B cell (primary cell): Measurements from ENCODE around the gene OIT3. TPM values are rescaled to one million over a fixed set of nuclear protein-coding genes. Genes with fewer than 3 reads are reported as not detected.

ENCODE experiments used
- ATAC-seq: fragments of 200-7000 bp; cut with Tn5 transposase; one replicate; pipeline ENCODE4 v1.10.0; 2021; ENCODE audit warnings: low read depth, mild to moderate bottlenecking, moderate number of reproducible peaks, moderate library complexity
- CTCF ChIA-PET: fragments of 350-600 bp; sonication (Branson Sonifier 250); formaldehyde crosslinking; loops from one replicate; lab custom pipeline; 2021; ENCODE audit warnings: antibody characterized with exemption, inconsistent platforms; lab: Charles Lee
- POLR2A ChIA-PET: fragments of 350-600 bp; sonication (Branson Sonifier 250); formaldehyde crosslinking; loops from one replicate; lab custom pipeline; 2021; ENCODE audit warnings: antibody characterized with exemption; lab: Charles Lee
- DNase-seq: peaks from one replicate; pipeline ENCODE4 v3.0.0; 2013
- H2AFZ ChIP-seq: 2 replicates; pipeline ENCODE4 v1.6.1; 2012; ENCODE audit warnings: mild to moderate bottlenecking, low read depth, low read length; ENCODE audit not compliant: insufficient read depth, poor library complexity, severe bottlenecking
- H3K27ac ChIP-seq, 2 donors: 1 replicate in 1 of 2; 2 replicates in 1 of 2; pipeline ENCODE4 v1.5.1; 2012 to 2013; ENCODE audit warnings: low read length in 2 of 2, mild to moderate bottlenecking in 2 of 2, moderate library complexity in 1 of 2
- H3K27me3 ChIP-seq, 4 experiments: fragments of 200-600 bp in 1 of 4; sonication (generic) in 1 of 4; replicated peaks in 1 of 4; 1 replicate in 2 of 4; 2 replicates in 2 of 4; pipeline versions ENCODE4 v1.6.1 to v1.7.0; 2013 to 2016; ENCODE audit warnings: low read length in 3 of 4, mild to moderate bottlenecking in 2 of 4, mixed read lengths in 1 of 4, moderate library complexity in 1 of 4; ENCODE audit not compliant: insufficient read depth in 4 of 4, control insufficient read depth in 3 of 4; ENCODE audit errors: control extremely low read depth in 1 of 4
- H3K36me3 ChIP-seq, 2 experiments: replicated peaks in 1 of 2; 1 replicate in 1 of 2; 2 replicates in 1 of 2; pipeline versions ENCODE4 v1.6.1 to v1.7.1; 2013; ENCODE audit warnings: low read length in 1 of 2; ENCODE audit not compliant: insufficient read depth in 2 of 2, control insufficient read depth in 1 of 2; ENCODE audit errors: control extremely low read depth in 1 of 2, extremely low read depth in 1 of 2
- H3K4me1 ChIP-seq, 2 donors: fragments of 200-600 bp in 1 of 2; sonication (generic) in 1 of 2; 1 replicate in 1 of 2; 2 replicates in 1 of 2; pipeline versions ENCODE4 v1.5.1 to v1.6.1; 2013 to 2017; ENCODE audit warnings: low read length in 2 of 2; ENCODE audit not compliant: control insufficient read depth in 2 of 2, insufficient read depth in 2 of 2
- H3K4me2 ChIP-seq: replicated peaks from 2 replicates; pipeline ENCODE3; 2012; ENCODE audit warnings: mild to moderate bottlenecking, low read depth, low read length; ENCODE audit not compliant: poor library complexity, severe bottlenecking
- H3K4me3 ChIP-seq, 5 experiments: fragments of 200-600 bp in 1 of 5; sonication (generic) in 1 of 5; 1 replicate in 3 of 5; 2 replicates in 2 of 5; pipeline versions ENCODE4 v1.5.1 to v1.7.0; 2011 to 2016; ENCODE audit warnings: low read length in 4 of 5, mild to moderate bottlenecking in 4 of 5, low read depth in 2 of 5, control low read depth in 1 of 5, moderate library complexity in 1 of 5; ENCODE audit not compliant: insufficient read depth in 1 of 5; ENCODE audit errors: control extremely low read depth in 1 of 5, extremely low read depth in 1 of 5
- H3K79me2 ChIP-seq: fragments of 200-600 bp; sonication (generic); one replicate; pipeline ENCODE4 v1.6.0; 2016; ENCODE audit warnings: low read length; ENCODE audit not compliant: control insufficient read depth, insufficient read depth
- H3K9ac ChIP-seq: fragments of 200-600 bp; sonication (generic); 2 replicates; pipeline ENCODE4 v1.6.1; 2017; ENCODE audit warnings: mild to moderate bottlenecking, low read length, moderate library complexity
- H3K9me3 ChIP-seq, 3 donors: one replicate each; pipeline versions ENCODE4 v1.6.1 to v1.7.1; 2013; ENCODE audit warnings: low read length in 2 of 3; ENCODE audit not compliant: control insufficient read depth in 2 of 3, insufficient read depth in 1 of 3; ENCODE audit errors: control extremely low read depth in 1 of 3
- H4K20me1 ChIP-seq: 2 replicates; pipeline ENCODE4 v1.6.0; 2012; ENCODE audit warnings: mild to moderate bottlenecking, low read length; ENCODE audit not compliant: insufficient read depth, control insufficient read depth, poor library complexity, severe bottlenecking
- H3K27ac Mint-ChIP-seq: one replicate; pipeline ENCODE4 v1.8.0; 2021; ENCODE audit warnings: mixed read lengths
- H3K27me3 Mint-ChIP-seq: one replicate; pipeline ENCODE4 v1.8.0; 2021; ENCODE audit warnings: mixed read lengths
- H3K4me1 Mint-ChIP-seq: one replicate; pipeline ENCODE4 v1.8.0; 2021; ENCODE audit warnings: mixed read lengths
- H3K4me3 Mint-ChIP-seq: one replicate; pipeline ENCODE4 v1.8.0; 2021; ENCODE audit warnings: mixed read lengths
- H3K9me3 Mint-ChIP-seq: one replicate; pipeline ENCODE4 v1.8.0; 2022; ENCODE audit warnings: mixed read lengths; ENCODE audit not compliant: insufficient read depth
- CTCF ChIP-seq: fragments of 200-600 bp; IDR thresholded peaks from one replicate; pipeline ENCODE4 v1.8.0; 2022; ENCODE audit warnings: antibody characterized with exemption, mild to moderate bottlenecking
- EZH2 ChIP-seq: IDR thresholded peaks from 2 replicates; pipeline ENCODE4 v1.6.1; 2012; ENCODE audit warnings: borderline replicate concordance, low read depth, mild to moderate bottlenecking, moderate library complexity, low read length; ENCODE audit not compliant: insufficient read depth, poor library complexity, severe bottlenecking
- WGBS: methylation state at CpG from one replicate; pipeline ENCODE4 v1.1.5; 2013; ENCODE audit warnings: missing lambda C conversion rate; ENCODE audit not compliant: insufficient coverage; 5-methylcytosine and 5-hydroxymethylcytosine counted together
- intact Hi-C: fragments of 100-400 bp; cut with micrococcal nuclease; formaldehyde crosslinking; loops from one replicate; pipeline ENCODE4 v1.10.0; 2022
- polyA plus RNA-seq: library from polyadenylated mRNA; depleted of rRNA; stranded (reverse); fragments of >200 nt; gene quantifications from 2 replicates; pipeline ENCODE4 v1.2.3, GENCODE V29; 2012
- total RNA-seq, 2 donors: library from RNA; stranded (reverse); fragments of 120-200 nt in 1 of 2; gene quantifications; 1 replicate in 1 of 2; 2 replicates in 1 of 2; pipeline versions ENCODE4 v1.2.3 to v1.2.4, GENCODE V29; 2013 to 2022

Gene OIT3
- total and polyA plus RNA-seq, 2 donors (not counting 1 experiment from before 2014, with no cell fraction given), result 0.04 TPM; not detected in 1

- Histone ChIP-seq H3K27ac (no peak overlapping the region), H3K9me3 (no peaks in the 10 kb centered on the region), H3K4me3 (no peak overlapping the region), H3K4me1 (no peaks in the 10 kb centered on the region), H3K4me2 (no peak overlapping the region), H3K27me3 (peaks cover 0 to under 1% (median 0%) of the 10 kb centered on the region in 4 experiments), H3K36me3 (no peaks in the 10 kb centered on the region), H3K79me2 (no peaks in the 10 kb centered on the region), H4K20me1 (no peaks in the 10 kb centered on the region), H2AFZ (no peak overlapping the region), H3K9ac (no peak overlapping the region)
- H3K4me3 Mint-ChIP-seq, result no peak overlapping the region
- intact Hi-C loops, result no loop called here
- no peak overlapping the region for H3K27ac Mint-ChIP-seq
- no peaks in the 10 kb centered on the region for H3K4me1 Mint-ChIP-seq
- 63% methylated on average over 1 of the region's 5 CpGs for WGBS
- ATAC-seq (no peak), DNase-seq (no peak)
- ChIA-PET POLR2A (no interaction called here), CTCF (no interaction called here)
- no peaks in the 10 kb centered on the region for H3K9me3 Mint-ChIP-seq
- TF ChIP-seq EZH2 (no peak), CTCF (no peak)
- H3K27me3 Mint-ChIP-seq, result peaks cover 20% of the 10 kb centered on the region
Observed at GRCh38 chr10:72952642-72953158, 59.2 kb downstream of the OIT3 start.

GRCh38 chr10:72953687-72954086, 60.1 kb downstream of the OIT3 start:
- ChIA-PET CTCF (no interaction called here), POLR2A (no interaction called here)
- no peak overlapping the region for H3K4me3 Mint-ChIP-seq
- no peak for ATAC-seq
- no peaks in the 10 kb centered on the region for H3K27me3 ChIP-seq
- WGBS, result 81% methylated on average over 6 of the region's 8 CpGs
- H3K9me3 Mint-ChIP-seq, result no peaks in the 10 kb centered on the region
- no peak overlapping the region for H3K27ac ChIP-seq
- H3K4me2 ChIP-seq, result no peak overlapping the region
- no peak overlapping the region for H3K27ac Mint-ChIP-seq
- intact Hi-C loops, result no loop called here
- H3K79me2 ChIP-seq, result no peaks in the 10 kb centered on the region
- H4K20me1 ChIP-seq, result no peaks in the 10 kb centered on the region
- no peak overlapping the region for H2AFZ ChIP-seq
- no peaks in the 10 kb centered on the region for H3K36me3 ChIP-seq
- no peak for DNase-seq
- H3K4me1 Mint-ChIP-seq, result no peaks in the 10 kb centered on the region
- TF ChIP-seq CTCF, result no peak
- TF ChIP-seq EZH2, result no peak
- no peaks in the 10 kb centered on the region for H3K4me1 ChIP-seq
- H3K27me3 Mint-ChIP-seq, result peaks cover 20% of the 10 kb centered on the region
- H3K4me3 ChIP-seq, result no peak overlapping the region
- H3K9ac ChIP-seq, result no peak overlapping the region
- H3K9me3 ChIP-seq, result no peaks in the 10 kb centered on the region
